GM12878 (cell line): ENCODE results near the gene LPCAT4. TPM values are rescaled to one million over a fixed set of nuclear protein-coding genes. Genes with fewer than 3 reads are reported as not detected.

Source experiments
- ATAC-seq: fragments of 200-7000 bp; cut with Tn5 transposase; 3 replicates; pipeline ENCODE4 v1.9.1; 2020; ENCODE audit warnings: mild to moderate bottlenecking, moderate library complexity
- BruUV-seq: library from RNA; stranded (reverse); fragments of 400-500 nt; replicated peaks from 2 replicates; lab custom pipeline; 2021; lab: Mats Ljungman, UMichigan
- CTCF ChIA-PET: fragments of 300-600 bp; sonication (Branson Sonifier 250); formaldehyde crosslinking; extraction: SDS; loops from one replicate; lab custom pipeline; 2021; ENCODE audit warnings: inconsistent platforms; lab: Yijun Ruan, JAX
- POLR2A ChIA-PET: fragments of 350-600 bp; formaldehyde crosslinking; extraction: SDS; loops from one replicate; lab custom pipeline; 2021; ENCODE audit warnings: inconsistent platforms; lab: Charles Lee
- RAD21 ChIA-PET: fragments of 300-600 bp; sonication (Branson Sonifier 250); formaldehyde crosslinking; loops from one replicate; lab custom pipeline; 2023; ENCODE audit warnings: antibody characterized with exemption; ENCODE audit not compliant: unreplicated experiment; lab: Charles Lee
- SMC1A ChIA-PET: fragments of 300-600 bp; sonication (Branson Sonifier 250); formaldehyde crosslinking; loops from one replicate; lab custom pipeline; 2023; ENCODE audit not compliant: unreplicated experiment, uncharacterized antibody; lab: Charles Lee
- DNase-seq: peaks from one replicate; pipeline ENCODE4 v3.0.0-alpha.2; 2011; ENCODE audit warnings: low read depth, low spot score
- FAIRE-seq: peaks from 3 replicates; lab custom pipeline; 2011; peaks lifted over from hg19 to GRCh38; lab: Jason Lieb, UNC
- H2AFZ ChIP-seq: 2 replicates; pipeline ENCODE4 v1.6.0; 2011; ENCODE audit warnings: low read depth, low read length, control low read depth; ENCODE audit not compliant: control insufficient read depth
- H3K27ac ChIP-seq: 2 replicates; pipeline ENCODE4 v1.5.1; 2011; ENCODE audit warnings: control low read depth; ENCODE audit not compliant: control insufficient read depth, insufficient read depth
- H3K27me3 ChIP-seq, 2 experiments: replicated peaks in 1 of 2; 2 replicates each; pipeline versions ENCODE4 v1.6.0 to v1.6.1; 2011; ENCODE audit warnings: low read length in 1 of 2; ENCODE audit not compliant: control insufficient read depth in 2 of 2, insufficient read depth in 2 of 2
- H3K36me3 ChIP-seq, 2 experiments: 2 replicates each; pipeline ENCODE4 v1.5.1; 2011; ENCODE audit warnings: low read length in 1 of 2; ENCODE audit not compliant: control insufficient read depth in 2 of 2, insufficient read depth in 2 of 2
- H3K4me1 ChIP-seq: 2 replicates; pipeline ENCODE4 v1.6.1; 2011; ENCODE audit warnings: mild to moderate bottlenecking, low read length, moderate library complexity, mixed read lengths; ENCODE audit not compliant: control insufficient read depth, insufficient read depth
- H3K4me2 ChIP-seq: 2 replicates; pipeline ENCODE4 v1.6.0; 2011; ENCODE audit warnings: control low read depth; ENCODE audit not compliant: control insufficient read depth, insufficient read depth
- H3K4me3 ChIP-seq: fragments of 200-600 bp; sonication (generic); 2 replicates; pipeline ENCODE4 v1.5.1; 2016
- H3K79me2 ChIP-seq: 2 replicates; pipeline ENCODE4 v1.6.0; 2011; ENCODE audit warnings: low read length; ENCODE audit not compliant: control insufficient read depth, insufficient read depth
- H3K9ac ChIP-seq: 2 replicates; pipeline ENCODE4 v1.8.0; 2011; ENCODE audit warnings: low read length, control low read depth, mixed read lengths; ENCODE audit not compliant: control insufficient read depth, insufficient read depth
- H3K9me3 ChIP-seq: replicated peaks from 3 replicates; pipeline ENCODE4 v1.5.1; 2011; ENCODE audit warnings: mild to moderate bottlenecking, low read length; ENCODE audit not compliant: control insufficient read depth, insufficient read depth
- H4K20me1 ChIP-seq: 2 replicates; pipeline ENCODE4 v1.6.0; 2011; ENCODE audit not compliant: control insufficient read depth, insufficient read depth
- CBX3 ChIP-seq: fragments of 200-600 bp; sonication (generic); IDR thresholded peaks from 2 replicates; pipeline ENCODE4 v1.6.1; 2016; ENCODE audit warnings: low read depth, borderline replicate concordance
- CBX5 ChIP-seq: sonication (generic); IDR thresholded peaks from 2 replicates; pipeline ENCODE4 v1.6.1; 2016; ENCODE audit warnings: low read depth, moderate library complexity, mild to moderate bottlenecking, inconsistent platforms
- FOXK2 ChIP-seq: fragments of 450-650 bp; IDR thresholded peaks from 2 replicates; pipeline ENCODE4 v1.6.1; 2017; ENCODE audit warnings: mild to moderate bottlenecking, moderate library complexity
- MTA2 ChIP-seq: fragments of 450-650 bp; IDR thresholded peaks from 2 replicates; pipeline ENCODE4 v1.6.1; 2016; ENCODE audit warnings: low read depth, mild to moderate bottlenecking, moderate library complexity
- NFYA ChIP-seq: IDR thresholded peaks from 2 replicates; pipeline ENCODE4 v1.6.1; 2011; ENCODE audit warnings: low read depth, mild to moderate bottlenecking, low read length, improper control_type of control experiment, borderline replicate concordance
- NR2F1 ChIP-seq: fragments of 450-650 bp; conservative IDR thresholded peaks from 2 replicates; pipeline ENCODE4 v1.6.1; 2017; ENCODE audit warnings: mild to moderate bottlenecking
- YY1 ChIP-seq: IDR thresholded peaks from 2 replicates; pipeline ENCODE4 v1.6.1; 2011; ENCODE audit warnings: low read depth, mild to moderate bottlenecking, low read length
- WGBS: methylation state at CpG from one replicate; pipeline ENCODE4 v1.1.6; 2016; ENCODE audit warnings: low lambda C conversion rate; ENCODE audit not compliant: insufficient replicate concordance, insufficient coverage; ENCODE audit errors: missing lambda C conversion rate; 5-methylcytosine and 5-hydroxymethylcytosine counted together
- in situ Hi-C: fragments of 300-500 bp; cut with MboI; formaldehyde crosslinking; loops from 9 replicates; pipeline ENCODE4 v1.14.3; 2018; ENCODE audit warnings: mixed read lengths
- intact Hi-C: fragments of 100-400 bp; cut with micrococcal nuclease; formaldehyde crosslinking; loops from one replicate; pipeline ENCODE4 v1.14.2; 2022; ENCODE audit not compliant: unreplicated experiment
- polyA plus RNA-seq, 11 experiments: library from polyadenylated mRNA; depleted of rRNA in 4 of 11; unstranded in 6 of 11; stranded (reverse) in 5 of 11; fragments of >200 nt; fragmentation: Nextera tagmentation in 4 of 11; fragmentation: Illumina TruSeq in 1 of 11; extraction: Ambion mirVana in 4 of 11; extraction: Trizol in 1 of 11; gene quantifications; 1 replicate in 1 of 11; 2 replicates in 10 of 11; pipeline versions ENCODE4 v1.2.1 to v1.2.3, GENCODE V29; 2011 to 2016; ENCODE audit warnings: inconsistent platforms in 2 of 11, missing spikeins in 2 of 11, low read depth in 1 of 11
- total RNA-seq, 4 experiments: library from RNA; depleted of rRNA in 3 of 4; stranded (reverse); fragments of >200 nt in 3 of 4; fragmentation: Illumina TruSeq in 1 of 4; extraction: Trizol in 1 of 4; gene quantifications; 2 replicates each; pipeline versions ENCODE4 v1.2.1 to v1.2.3, GENCODE V29; 2013 to 2021
- TF ChIP-seq, protein P1 (sequence below): IDR thresholded peaks from 2 replicates; pipeline ENCODE4 v1.6.1; 2012; ENCODE audit warnings: mild to moderate bottlenecking, low read depth, low read length
- TF ChIP-seq, protein P2 (sequence below): fragments of 450-650 bp; IDR thresholded peaks from 2 replicates; pipeline ENCODE4 v1.6.1; 2017; ENCODE audit warnings: mild to moderate bottlenecking, moderate library complexity

LPCAT4 gene
- total and polyA plus RNA-seq, 10 of the 15 experiments (the other 5 are each of a cell fraction or from before 2014, with no cell fraction given), result 14.4 to 57.2 (median 33.0) TPM

DNA sequence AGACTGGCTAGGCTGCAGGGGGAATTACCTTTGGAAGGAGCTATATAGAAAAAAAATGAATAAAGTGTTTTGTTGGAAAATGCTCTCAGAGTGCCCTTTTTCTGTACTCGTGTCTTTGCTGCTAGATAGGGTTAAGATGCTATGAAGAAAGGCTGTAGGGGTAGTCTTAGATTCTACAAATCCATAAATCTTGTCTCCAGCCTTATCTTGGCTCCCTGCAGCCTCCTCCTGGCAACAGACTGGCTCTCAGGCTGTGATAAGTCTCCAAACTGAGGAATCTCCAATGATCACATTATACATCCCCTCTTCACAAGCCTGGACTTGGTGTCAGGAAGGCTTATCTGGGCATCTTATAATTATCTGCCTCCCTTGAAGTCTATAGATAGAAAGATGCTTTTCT lies 9.3 kb downstream of the LPCAT4 start:
- RAD21 ChIA-PET, result interaction anchor here (1.0 to 1.3 kb wide), 2 partner anchors 8 to 21 kb away, joined by 3 read pairs; partner anchors contain the start of gene SLC12A6
- Histone ChIP-seq H3K79me2 (no peaks in the 10 kb centered on the region), H3K9me3 (no peaks in the 10 kb centered on the region), H4K20me1 (no peaks in the 10 kb centered on the region), H2AFZ (no peak overlapping the region), H3K4me3 (no peak overlapping the region), H3K4me1 (no peaks in the 10 kb centered on the region), H3K4me2 (no peak overlapping the region), H3K27me3 (no peaks in the 10 kb centered on the region), H3K27ac (no peak overlapping the region), H3K36me3 (peaks cover 0 to 14% of the 10 kb centered on the region in 2 experiments; a peak in 3 of 4 replicates), H3K9ac (no peak overlapping the region)
- CTCF ChIA-PET, result interaction anchor here (0.6 to 1.5 kb wide), 2 partner anchors 10 to 128 kb away, joined by 3 read pairs; no protein-coding TSS in a partner anchor
- no peak for TF ChIP-seq CBX3
- in situ Hi-C loops, result no loop called here
- DNase-seq (no peak), ATAC-seq (no peak), FAIRE-seq (no peak)
- SMC1A ChIA-PET, result interaction anchor here (1.1 kb wide), 1 partner anchor 22 kb away, joined by 3 read pairs; no protein-coding TSS in a partner anchor
- intact Hi-C loops, result no loop called here
- POLR2A ChIA-PET, result interaction anchor here (1.5 kb wide), 1 partner anchor 10 kb away, joined by 6 read pairs; the partner anchor contains the start of gene LPCAT4
- BruUV-seq, result no TSS peak
- 100% methylated on average over 1 of the region's 1 CpG for WGBS

DNA sequence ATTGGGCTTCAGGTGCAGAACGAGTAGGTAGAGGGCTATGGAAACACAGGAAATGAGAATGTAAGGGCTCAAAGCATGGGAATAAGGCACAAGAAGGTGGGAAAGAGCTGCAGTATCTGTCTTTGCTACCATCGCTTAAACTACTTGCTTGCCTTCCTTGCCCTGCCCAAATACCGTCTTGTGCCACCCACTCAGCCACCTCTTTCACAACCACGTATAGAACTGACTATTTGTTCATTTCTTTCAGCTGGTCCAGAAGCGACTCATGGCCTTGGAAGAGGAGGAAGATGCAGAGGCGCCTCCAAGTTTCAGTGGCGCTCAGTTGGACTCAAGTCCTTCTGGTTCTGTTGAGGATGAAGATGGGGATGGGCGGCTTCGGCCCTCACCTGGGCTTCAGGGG lies 11.8 kb downstream of the LPCAT4 start:
- RAD21 ChIA-PET, result no interaction called here
- Histone ChIP-seq H3K9me3 (no peaks in the 10 kb centered on the region), H3K79me2 (no peaks in the 10 kb centered on the region), H3K4me3 (no peak overlapping the region), H3K27ac (no peak overlapping the region), H3K4me2 (no peak overlapping the region), H3K4me1 (no peaks in the 10 kb centered on the region), H2AFZ (no peak overlapping the region), H3K36me3 (peaks cover 0 to 5% of the 10 kb centered on the region in 2 experiments; a peak in 3 of 4 replicates), H3K9ac (no peak overlapping the region), H3K27me3 (no peaks in the 10 kb centered on the region), H4K20me1 (no peaks in the 10 kb centered on the region)
- in situ Hi-C loops, result no loop called here
- 86% methylated on average over 9 of the region's 9 CpGs for WGBS
- POLR2A ChIA-PET, result no interaction called here
- intact Hi-C loops, result no loop called here
- DNase-seq, result no peak
- no peak for FAIRE-seq
- BruUV-seq, result no TSS peak
- SMC1A ChIA-PET, result interaction anchor here (1.7 kb wide), 1 partner anchor 10 kb away, joined by 4 read pairs; no protein-coding TSS in a partner anchor
- CTCF ChIA-PET, result interaction anchor here (0.6 kb wide), 1 partner anchor 526 kb away, joined by 3 read pairs; no protein-coding TSS in a partner anchor
- no peak for ATAC-seq
- TF ChIP-seq CBX5 (no peak), FOXK2 (no peak), NFYA (no peak), MTA2 (no peak), YY1 (no peak), NR2F1 (no peak)
- TF ChIP-seq, protein P1, sequence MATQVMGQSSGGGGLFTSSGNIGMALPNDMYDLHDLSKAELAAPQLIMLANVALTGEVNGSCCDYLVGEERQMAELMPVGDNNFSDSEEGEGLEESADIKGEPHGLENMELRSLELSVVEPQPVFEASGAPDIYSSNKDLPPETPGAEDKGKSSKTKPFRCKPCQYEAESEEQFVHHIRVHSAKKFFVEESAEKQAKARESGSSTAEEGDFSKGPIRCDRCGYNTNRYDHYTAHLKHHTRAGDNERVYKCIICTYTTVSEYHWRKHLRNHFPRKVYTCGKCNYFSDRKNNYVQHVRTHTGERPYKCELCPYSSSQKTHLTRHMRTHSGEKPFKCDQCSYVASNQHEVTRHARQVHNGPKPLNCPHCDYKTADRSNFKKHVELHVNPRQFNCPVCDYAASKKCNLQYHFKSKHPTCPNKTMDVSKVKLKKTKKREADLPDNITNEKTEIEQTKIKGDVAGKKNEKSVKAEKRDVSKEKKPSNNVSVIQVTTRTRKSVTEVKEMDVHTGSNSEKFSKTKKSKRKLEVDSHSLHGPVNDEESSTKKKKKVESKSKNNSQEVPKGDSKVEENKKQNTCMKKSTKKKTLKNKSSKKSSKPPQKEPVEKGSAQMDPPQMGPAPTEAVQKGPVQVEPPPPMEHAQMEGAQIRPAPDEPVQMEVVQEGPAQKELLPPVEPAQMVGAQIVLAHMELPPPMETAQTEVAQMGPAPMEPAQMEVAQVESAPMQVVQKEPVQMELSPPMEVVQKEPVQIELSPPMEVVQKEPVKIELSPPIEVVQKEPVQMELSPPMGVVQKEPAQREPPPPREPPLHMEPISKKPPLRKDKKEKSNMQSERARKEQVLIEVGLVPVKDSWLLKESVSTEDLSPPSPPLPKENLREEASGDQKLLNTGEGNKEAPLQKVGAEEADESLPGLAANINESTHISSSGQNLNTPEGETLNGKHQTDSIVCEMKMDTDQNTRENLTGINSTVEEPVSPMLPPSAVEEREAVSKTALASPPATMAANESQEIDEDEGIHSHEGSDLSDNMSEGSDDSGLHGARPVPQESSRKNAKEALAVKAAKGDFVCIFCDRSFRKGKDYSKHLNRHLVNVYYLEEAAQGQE, result no peak
- TF ChIP-seq, protein P2, sequence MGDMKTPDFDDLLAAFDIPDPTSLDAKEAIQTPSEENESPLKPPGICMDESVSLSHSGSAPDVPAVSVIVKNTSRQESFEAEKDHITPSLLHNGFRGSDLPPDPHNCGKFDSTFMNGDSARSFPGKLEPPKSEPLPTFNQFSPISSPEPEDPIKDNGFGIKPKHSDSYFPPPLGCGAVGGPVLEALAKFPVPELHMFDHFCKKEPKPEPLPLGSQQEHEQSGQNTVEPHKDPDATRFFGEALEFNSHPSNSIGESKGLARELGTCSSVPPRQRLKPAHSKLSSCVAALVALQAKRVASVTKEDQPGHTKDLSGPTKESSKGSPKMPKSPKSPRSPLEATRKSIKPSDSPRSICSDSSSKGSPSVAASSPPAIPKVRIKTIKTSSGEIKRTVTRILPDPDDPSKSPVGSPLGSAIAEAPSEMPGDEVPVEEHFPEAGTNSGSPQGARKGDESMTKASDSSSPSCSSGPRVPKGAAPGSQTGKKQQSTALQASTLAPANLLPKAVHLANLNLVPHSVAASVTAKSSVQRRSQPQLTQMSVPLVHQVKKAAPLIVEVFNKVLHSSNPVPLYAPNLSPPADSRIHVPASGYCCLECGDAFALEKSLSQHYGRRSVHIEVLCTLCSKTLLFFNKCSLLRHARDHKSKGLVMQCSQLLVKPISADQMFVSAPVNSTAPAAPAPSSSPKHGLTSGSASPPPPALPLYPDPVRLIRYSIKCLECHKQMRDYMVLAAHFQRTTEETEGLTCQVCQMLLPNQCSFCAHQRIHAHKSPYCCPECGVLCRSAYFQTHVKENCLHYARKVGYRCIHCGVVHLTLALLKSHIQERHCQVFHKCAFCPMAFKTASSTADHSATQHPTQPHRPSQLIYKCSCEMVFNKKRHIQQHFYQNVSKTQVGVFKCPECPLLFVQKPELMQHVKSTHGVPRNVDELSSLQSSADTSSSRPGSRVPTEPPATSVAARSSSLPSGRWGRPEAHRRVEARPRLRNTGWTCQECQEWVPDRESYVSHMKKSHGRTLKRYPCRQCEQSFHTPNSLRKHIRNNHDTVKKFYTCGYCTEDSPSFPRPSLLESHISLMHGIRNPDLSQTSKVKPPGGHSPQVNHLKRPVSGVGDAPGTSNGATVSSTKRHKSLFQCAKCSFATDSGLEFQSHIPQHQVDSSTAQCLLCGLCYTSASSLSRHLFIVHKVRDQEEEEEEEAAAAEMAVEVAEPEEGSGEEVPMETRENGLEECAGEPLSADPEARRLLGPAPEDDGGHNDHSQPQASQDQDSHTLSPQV, result no peak
